Measurements from ENCODE around the gene ARHGAP4. TPM values are rescaled to one million over a fixed set of nuclear protein-coding genes. Genes with fewer than 3 reads are reported as not detected.
A peak's percentile ranks its signal among the peaks of the same experiment; 100 is the strongest.

Gene ARHGAP4
- total RNA-seq, 1 donor from 2014 or later, result 72.2 TPM

DNA sequence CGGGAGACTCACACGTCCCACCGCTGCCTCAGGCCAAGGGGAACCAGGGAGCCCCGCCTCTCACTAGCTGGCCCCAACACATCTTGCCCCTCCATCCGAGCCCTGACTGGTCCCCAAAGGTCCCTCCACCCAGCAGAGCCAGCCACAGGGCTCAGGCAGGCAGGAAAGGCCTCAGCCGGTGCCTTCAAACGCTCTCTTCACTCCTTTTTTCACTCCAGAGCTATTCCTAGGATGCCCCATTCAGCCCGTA lies 1.5 kb upstream of the ARHGAP4 start:
- peaks cover 12% of the 10 kb centered on the region for H3K4me1 Mint-ChIP-seq (ENCODE audit: unreplicated experiment)
- no peaks in the 10 kb centered on the region for H3K9me3 Mint-ChIP-seq (ENCODE audit: unreplicated experiment)
- DNase-seq (ENCODE audit: low spot score), result no peak
- peaks cover 4% of the 10 kb centered on the region for H3K27me3 Mint-ChIP-seq (ENCODE audit: unreplicated experiment)
- no peak for TF ChIP-seq CTCF (IDR thresholded peaks at IDR 0.05; ENCODE audit: unreplicated experiment)
- H3K36me3 Mint-ChIP-seq (ENCODE audit: low read depth, unreplicated experiment), result peaks cover 11% of the 10 kb centered on the region
- peak overlapping the region; percentile 30 for H3K27ac Mint-ChIP-seq (ENCODE audit: unreplicated experiment)
- peak overlapping the region; percentile 78 for H3K4me3 Mint-ChIP-seq (ENCODE audit: unreplicated experiment)

DNA sequence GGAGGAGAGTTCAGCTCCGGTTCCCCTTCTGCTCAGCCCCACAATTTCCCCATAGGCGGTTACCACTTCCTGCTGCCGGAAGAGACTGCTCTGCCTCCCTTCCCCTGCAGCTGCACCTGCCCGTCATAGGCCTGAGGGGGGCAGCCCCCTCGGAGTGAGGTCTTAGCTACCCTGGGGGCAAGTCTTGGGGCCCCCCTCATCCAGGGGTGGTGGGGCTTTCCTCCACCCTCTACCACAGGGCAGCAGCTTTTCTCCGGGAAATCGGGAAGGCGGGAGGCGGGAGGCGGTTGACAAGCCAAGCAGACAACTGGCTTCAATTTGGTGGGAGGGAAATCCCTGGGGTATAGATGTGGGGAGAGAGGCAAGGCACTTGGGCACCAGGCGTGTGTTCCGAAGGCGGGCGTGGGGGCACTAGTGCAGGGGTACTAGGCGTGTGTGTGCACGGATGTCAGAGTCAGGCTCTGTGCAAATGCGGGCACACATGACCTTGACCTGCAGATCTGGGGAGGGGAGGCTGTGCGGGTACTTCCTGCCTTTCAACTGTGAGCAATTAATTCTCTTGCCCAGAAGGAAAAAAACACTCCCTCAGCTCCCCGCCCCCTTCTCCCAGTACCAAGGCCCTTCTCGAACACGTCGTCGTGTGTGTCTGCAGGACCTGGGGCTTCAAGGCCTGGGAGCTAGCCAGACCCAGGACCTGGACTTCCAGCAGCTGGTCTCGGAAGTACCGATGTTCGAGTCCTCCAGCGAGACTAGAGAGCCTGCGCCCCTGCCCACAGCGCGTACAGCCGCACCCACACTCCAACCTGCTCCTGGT lies 1.0 kb upstream of the ARHGAP4 start:
- no peaks in the 10 kb centered on the region for H3K9me3 Mint-ChIP-seq (ENCODE audit: unreplicated experiment)
- no peak for DNase-seq (ENCODE audit: low spot score)
- TF ChIP-seq CTCF (IDR thresholded peaks at IDR 0.05; ENCODE audit: unreplicated experiment), result no peak
- peaks cover 11% of the 10 kb centered on the region for H3K36me3 Mint-ChIP-seq (ENCODE audit: low read depth, unreplicated experiment)
- H3K4me3 Mint-ChIP-seq (ENCODE audit: unreplicated experiment), result peak overlapping the region; percentile 78
- peaks cover 14% of the 10 kb centered on the region for H3K4me1 Mint-ChIP-seq (ENCODE audit: unreplicated experiment)
- H3K27ac Mint-ChIP-seq (ENCODE audit: unreplicated experiment), result peak overlapping the region; percentile 30
- peaks cover 4% of the 10 kb centered on the region for H3K27me3 Mint-ChIP-seq (ENCODE audit: unreplicated experiment)

DNA sequence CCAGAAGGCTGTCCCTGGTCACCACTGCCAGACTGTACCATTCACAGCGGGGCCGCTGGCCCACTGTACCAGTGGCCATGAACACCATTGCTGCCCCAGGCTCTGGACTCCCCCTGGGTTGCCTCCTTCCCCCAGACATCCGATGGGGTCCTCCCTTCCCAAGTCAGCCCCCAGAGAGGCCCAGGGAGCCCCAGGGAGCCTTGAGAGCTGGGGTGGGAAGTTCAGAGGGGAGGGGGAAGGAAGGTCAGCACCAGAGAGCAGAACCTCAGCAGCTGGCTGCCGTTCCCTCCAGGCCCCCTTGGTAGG lies 441 bp upstream of the ARHGAP4 start:
- Mint-ChIP-seq H3K27me3 (ENCODE audit: unreplicated experiment) (peaks cover 2% of the 10 kb centered on the region), H3K4me1 (ENCODE audit: unreplicated experiment) (peaks cover 14% of the 10 kb centered on the region), H3K9me3 (ENCODE audit: unreplicated experiment) (no peaks in the 10 kb centered on the region), H3K27ac (ENCODE audit: unreplicated experiment) (no peak overlapping the region), H3K36me3 (ENCODE audit: low read depth, unreplicated experiment) (peaks cover 11% of the 10 kb centered on the region), H3K4me3 (ENCODE audit: unreplicated experiment) (peak overlapping the region; percentile 78)
- no peak for TF ChIP-seq CTCF (IDR thresholded peaks at IDR 0.05; ENCODE audit: unreplicated experiment)
- no peak for DNase-seq (ENCODE audit: low spot score)

- Mint-ChIP-seq H3K36me3 (ENCODE audit: low read depth, unreplicated experiment) (peaks cover 5% of the 10 kb centered on the region), H3K9me3 (ENCODE audit: unreplicated experiment) (no peaks in the 10 kb centered on the region), H3K4me3 (ENCODE audit: unreplicated experiment) (peak overlapping the region; percentile 89), H3K27me3 (ENCODE audit: unreplicated experiment) (peaks cover 2% of the 10 kb centered on the region), H3K4me1 (ENCODE audit: unreplicated experiment) (peaks cover 17% of the 10 kb centered on the region), H3K27ac (ENCODE audit: unreplicated experiment) (no peak overlapping the region)
- TF ChIP-seq CTCF (IDR thresholded peaks at IDR 0.05; ENCODE audit: unreplicated experiment), result no peak
- DNase-seq (ENCODE audit: low spot score), result no peak
Measured at GRCh38 chrX:153925387-153925738, 701 bp downstream of the ARHGAP4 start.

DNA sequence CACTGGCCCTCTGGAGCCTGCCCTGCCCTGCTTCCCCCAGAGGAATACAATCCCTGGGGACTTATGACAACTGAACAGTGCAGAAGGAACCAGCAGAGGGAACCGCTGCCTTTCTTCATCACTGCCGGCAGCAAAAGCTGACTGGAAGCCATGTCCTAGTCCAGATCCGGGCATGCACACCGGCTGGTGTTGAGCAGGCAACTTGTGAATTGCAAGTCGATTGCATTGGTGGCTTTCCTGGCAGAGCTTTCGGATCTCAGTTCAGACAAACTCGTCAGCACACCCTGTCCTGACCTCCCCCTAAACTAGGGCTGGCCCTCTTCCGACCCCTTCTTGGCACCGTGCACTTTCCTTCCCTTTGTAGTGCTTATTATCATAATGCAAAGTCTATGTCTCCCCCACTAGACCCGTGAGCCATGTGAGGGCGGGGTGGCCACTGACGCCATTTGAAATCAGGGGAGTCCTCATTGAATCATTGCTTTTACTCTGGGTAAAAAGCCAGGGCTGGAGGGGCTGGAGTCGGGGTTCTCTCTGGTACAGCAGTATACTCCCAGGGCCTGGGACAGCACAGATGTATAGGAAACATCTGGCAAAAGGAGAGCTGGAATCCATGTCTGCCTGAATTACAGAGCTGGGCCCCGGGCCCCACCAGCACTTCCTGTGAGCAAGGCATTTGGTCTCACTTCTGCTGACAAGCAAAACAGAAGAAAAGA lies 1.8 kb downstream of the ARHGAP4 start:
- H3K4me3 Mint-ChIP-seq (ENCODE audit: unreplicated experiment), result peak overlapping the region; percentile 56

More for the DNA sequence above, 1.8 kb downstream of the ARHGAP4 start:
- H3K4me1 Mint-ChIP-seq (ENCODE audit: unreplicated experiment), result peaks cover 17% of the 10 kb centered on the region
- H3K27ac Mint-ChIP-seq (ENCODE audit: unreplicated experiment), result no peak overlapping the region
- H3K36me3 Mint-ChIP-seq (ENCODE audit: low read depth, unreplicated experiment), result peaks cover 4% of the 10 kb centered on the region
- H3K27me3 Mint-ChIP-seq (ENCODE audit: unreplicated experiment), result peaks cover 2% of the 10 kb centered on the region
- no peaks in the 10 kb centered on the region for H3K9me3 Mint-ChIP-seq (ENCODE audit: unreplicated experiment)
- TF ChIP-seq CTCF (IDR thresholded peaks at IDR 0.05; ENCODE audit: unreplicated experiment), result no peak
- no peak for DNase-seq (ENCODE audit: low spot score)
